Stimulated activated effector memory CD8-positive, alpha-beta T cell treated with anti-CD3 and anti-CD28 coated beads, Interleukin-12 subunit alpha, Interleukin-12 subunit beta, amount 100 ng/mL, for 72 hours (primary cell): Measurements from ENCODE around the gene UBE2Q2.

Experiments used
- ATAC-seq: fragments of 150-1000 bp; cut with Tn5 transposase; 2 replicates; pipeline ENCODE4 v1.10.0; 2021
- DNase-seq, 2 donors: peaks; one replicate each; pipeline ENCODE4 v3.0.0; 2021 to 2022; ENCODE audit warnings: low spot score in 2 of 2
- H3K27ac Mint-ChIP-seq: one replicate; pipeline ENCODE4 v1.8.0; 2022; ENCODE audit warnings: mild to moderate bottlenecking, mixed read lengths
- H3K36me3 Mint-ChIP-seq: one replicate; pipeline ENCODE4 v1.8.0; 2022; ENCODE audit warnings: mild to moderate bottlenecking, mixed read lengths
- H3K4me1 Mint-ChIP-seq: one replicate; pipeline ENCODE4 v1.8.0; 2022; ENCODE audit warnings: mixed read lengths
- H3K4me3 Mint-ChIP-seq: one replicate; pipeline ENCODE4 v1.8.0; 2022; ENCODE audit warnings: mild to moderate bottlenecking, mixed read lengths
- H3K9me3 Mint-ChIP-seq: one replicate; pipeline ENCODE4 v1.8.0; 2022; ENCODE audit warnings: mixed read lengths

UBE2Q2 gene

GRCh38 chr15:75817138-75817935 is 25.9 kb upstream of the UBE2Q2 start:
- DNase-seq: no peak
- Mint-ChIP-seq H3K9me3 (no peaks in the 10 kb centered on the region), H3K27ac (no peak overlapping the region), H3K36me3 (no peaks in the 10 kb centered on the region), H3K4me3 (no peak overlapping the region), H3K4me1 (peaks cover 6% of the 10 kb centered on the region)
- ATAC-seq: peak; percentile 77

GRCh38 chr15:75820206-75820605 is 23.0 kb upstream of the UBE2Q2 start:
- no peak overlapping the region for H3K27ac Mint-ChIP-seq
- DNase-seq (no peak), ATAC-seq (no peak)
- H3K4me1 Mint-ChIP-seq: peaks cover 6% of the 10 kb centered on the region
- no peaks in the 10 kb centered on the region for H3K9me3 Mint-ChIP-seq
- H3K36me3 Mint-ChIP-seq: no peaks in the 10 kb centered on the region
- H3K4me3 Mint-ChIP-seq: no peak overlapping the region

GRCh38 chr15:75821786-75822345 is 21.4 kb upstream of the UBE2Q2 start:
- H3K9me3 Mint-ChIP-seq: no peaks in the 10 kb centered on the region
- no peaks in the 10 kb centered on the region for H3K36me3 Mint-ChIP-seq
- ATAC-seq (no peak), DNase-seq (no peak)
- no peaks in the 10 kb centered on the region for H3K4me1 Mint-ChIP-seq
- peak overlapping the region; percentile 21 for H3K27ac Mint-ChIP-seq
- no peak overlapping the region for H3K4me3 Mint-ChIP-seq

GRCh38 chr15:75822685-75823278 is 20.5 kb upstream of the UBE2Q2 start:
- Mint-ChIP-seq H3K27ac (no peak overlapping the region), H3K36me3 (no peaks in the 10 kb centered on the region), H3K4me3 (no peak overlapping the region), H3K4me1 (no peaks in the 10 kb centered on the region), H3K9me3 (no peaks in the 10 kb centered on the region)
- DNase-seq: no peak
- no peak for ATAC-seq

GRCh38 chr15:75823860-75824613 is 19.2 kb upstream of the UBE2Q2 start:
- DNase-seq (no peak), ATAC-seq (no peak)
- no peak overlapping the region for H3K4me3 Mint-ChIP-seq
- no peaks in the 10 kb centered on the region for H3K9me3 Mint-ChIP-seq
- H3K36me3 Mint-ChIP-seq: no peaks in the 10 kb centered on the region
- H3K4me1 Mint-ChIP-seq: no peaks in the 10 kb centered on the region
- H3K27ac Mint-ChIP-seq: no peak overlapping the region

GRCh38 chr15:75827691-75828090 is 15.6 kb upstream of the UBE2Q2 start:
- Mint-ChIP-seq H3K36me3 (no peaks in the 10 kb centered on the region), H3K4me1 (peaks cover 11% of the 10 kb centered on the region), H3K9me3 (no peaks in the 10 kb centered on the region), H3K27ac (no peak overlapping the region), H3K4me3 (no peak overlapping the region)
- ATAC-seq (no peak), DNase-seq (no peak)

- DNase-seq: no peak
- Mint-ChIP-seq H3K36me3 (no peaks in the 10 kb centered on the region), H3K4me1 (peaks cover 11% of the 10 kb centered on the region), H3K9me3 (no peaks in the 10 kb centered on the region), H3K4me3 (no peak overlapping the region), H3K27ac (no peak overlapping the region)
- no peak for ATAC-seq
Measured at GRCh38 chr15:75828429-75828828, 14.8 kb upstream of the UBE2Q2 start.

GRCh38 chr15:75830910-75831805 is 12.1 kb upstream of the UBE2Q2 start:
- no peaks in the 10 kb centered on the region for H3K36me3 Mint-ChIP-seq
- DNase-seq (no peak), ATAC-seq (no peak)
- no peak overlapping the region for H3K4me3 Mint-ChIP-seq
- no peaks in the 10 kb centered on the region for H3K9me3 Mint-ChIP-seq
- no peak overlapping the region for H3K27ac Mint-ChIP-seq
- H3K4me1 Mint-ChIP-seq: peaks cover 11% of the 10 kb centered on the region

- Mint-ChIP-seq H3K4me1 (peaks cover 11% of the 10 kb centered on the region), H3K9me3 (no peaks in the 10 kb centered on the region), H3K36me3 (no peaks in the 10 kb centered on the region), H3K4me3 (no peak overlapping the region), H3K27ac (no peak overlapping the region)
- DNase-seq (no peak), ATAC-seq (no peak)
Measured at GRCh38 chr15:75831806-75832102, 11.5 kb upstream of the UBE2Q2 start.

- no peaks in the 10 kb centered on the region for H3K36me3 Mint-ChIP-seq
- H3K9me3 Mint-ChIP-seq: no peaks in the 10 kb centered on the region
- H3K4me1 Mint-ChIP-seq: peaks cover 11% of the 10 kb centered on the region
- no peak overlapping the region for H3K27ac Mint-ChIP-seq
- no peak overlapping the region for H3K4me3 Mint-ChIP-seq
- no peak for ATAC-seq
- DNase-seq: peak in 1 of 2 donors; percentile 34
Measured at GRCh38 chr15:75832114-75832513, 11.1 kb upstream of the UBE2Q2 start.

GRCh38 chr15:75834021-75834420 is 9.2 kb upstream of the UBE2Q2 start:
- no peak overlapping the region for H3K27ac Mint-ChIP-seq
- H3K9me3 Mint-ChIP-seq: no peaks in the 10 kb centered on the region
- no peak overlapping the region for H3K4me3 Mint-ChIP-seq
- peaks cover 11% of the 10 kb centered on the region for H3K4me1 Mint-ChIP-seq
- no peak for DNase-seq
- no peaks in the 10 kb centered on the region for H3K36me3 Mint-ChIP-seq
- ATAC-seq: no peak

- H3K36me3 Mint-ChIP-seq: no peaks in the 10 kb centered on the region
- H3K4me1 Mint-ChIP-seq: peaks cover 11% of the 10 kb centered on the region
- DNase-seq (peak in 1 of 2 donors; percentile 57), ATAC-seq (peak; percentile 68)
- no peak overlapping the region for H3K4me3 Mint-ChIP-seq
- no peaks in the 10 kb centered on the region for H3K9me3 Mint-ChIP-seq
- no peak overlapping the region for H3K27ac Mint-ChIP-seq
Measured at GRCh38 chr15:75835990-75836958, 7.0 kb upstream of the UBE2Q2 start.

- peaks cover 4% of the 10 kb centered on the region for H3K4me1 Mint-ChIP-seq
- no peaks in the 10 kb centered on the region for H3K36me3 Mint-ChIP-seq
- H3K9me3 Mint-ChIP-seq: no peaks in the 10 kb centered on the region
- DNase-seq (peak; percentile 30 to 79), ATAC-seq (peak; percentile 99)
- no peak overlapping the region for H3K27ac Mint-ChIP-seq
- no peak overlapping the region for H3K4me3 Mint-ChIP-seq
Measured at GRCh38 chr15:75836959-75837334, 6.3 kb upstream of the UBE2Q2 start.

- ATAC-seq: no peak
- Mint-ChIP-seq H3K4me3 (no peak overlapping the region), H3K9me3 (no peaks in the 10 kb centered on the region), H3K36me3 (peaks cover 9% of the 10 kb centered on the region), H3K4me1 (peaks cover 21% of the 10 kb centered on the region), H3K27ac (no peak overlapping the region)
- DNase-seq: no peak
Measured at GRCh38 chr15:75840659-75841058, 2.6 kb upstream of the UBE2Q2 start.
